Effector memory CD4-positive, alpha-beta T cell (primary cell): ENCODE results near the gene ARID1A.
A peak's percentile ranks its signal among the peaks of the same experiment; 100 is the strongest.

Source experiments
- DNase-seq, 3 donors: peaks; one replicate each; pipeline ENCODE4 v3.0.0-alpha.2; 2020
- H3K27ac ChIP-seq: 2 replicates; pipeline ENCODE4 v1.7.0; 2013; ENCODE audit warnings: mild to moderate bottlenecking, low read length, moderate library complexity; ENCODE audit not compliant: insufficient read depth, poor library complexity, severe bottlenecking
- H3K27me3 ChIP-seq: replicated peaks from 2 replicates; pipeline ENCODE4 v1.7.0; 2013; ENCODE audit warnings: mild to moderate bottlenecking, low read length; ENCODE audit not compliant: insufficient read depth, control insufficient read depth, poor library complexity, severe bottlenecking
- H3K36me3 ChIP-seq: 2 replicates; pipeline ENCODE4 v1.7.0; 2013; ENCODE audit warnings: mild to moderate bottlenecking, low read length, moderate library complexity; ENCODE audit not compliant: control insufficient read depth, insufficient read depth
- H3K4me1 ChIP-seq: 2 replicates; pipeline ENCODE4 v1.7.0; 2013; ENCODE audit warnings: low read length, mild to moderate bottlenecking; ENCODE audit not compliant: control insufficient read depth, insufficient read depth, poor library complexity, severe bottlenecking
- H3K4me3 ChIP-seq: 2 replicates; pipeline ENCODE4 v1.7.0; 2013; ENCODE audit warnings: low read length, low read depth, mild to moderate bottlenecking; ENCODE audit not compliant: insufficient read depth, poor library complexity, severe bottlenecking
- H3K9me3 ChIP-seq: 2 replicates; pipeline ENCODE4 v1.7.0; 2013; ENCODE audit warnings: mild to moderate bottlenecking, low read length, moderate library complexity; ENCODE audit not compliant: control insufficient read depth

Gene ARID1A

GRCh38 chr1:26690576-26691031 is 5.2 kb upstream of the ARID1A start:
- Histone ChIP-seq H3K4me3 (no peak overlapping the region), H3K27ac (no peak overlapping the region), H3K27me3 (no peaks in the 10 kb centered on the region), H3K36me3 (no peaks in the 10 kb centered on the region), H3K9me3 (no peaks in the 10 kb centered on the region), H3K4me1 (peaks cover 16% of the 10 kb centered on the region)
- no peak for DNase-seq

- Histone ChIP-seq H3K27ac (peak overlapping the region; percentile 87), H3K4me1 (peaks cover 16% of the 10 kb centered on the region), H3K27me3 (no peaks in the 10 kb centered on the region), H3K4me3 (peak overlapping the region; percentile 62), H3K9me3 (no peaks in the 10 kb centered on the region), H3K36me3 (no peaks in the 10 kb centered on the region)
- DNase-seq = peak; percentile 65 to 81 (median 76)
These were observed 3.5 kb upstream of the ARID1A start for GRCh38 chr1:26692211-26692792.

GRCh38 chr1:26692793-26693490 is 2.9 kb upstream of the ARID1A start:
- no peaks in the 10 kb centered on the region for H3K27me3 ChIP-seq
- peaks cover 16% of the 10 kb centered on the region for H3K4me1 ChIP-seq
- H3K36me3 ChIP-seq = no peaks in the 10 kb centered on the region
- no peaks in the 10 kb centered on the region for H3K9me3 ChIP-seq
- peak overlapping the region; percentile 87 for H3K27ac ChIP-seq
- peak overlapping the region; percentile 62 for H3K4me3 ChIP-seq
- peak; percentile 79 to 87 (median 85) for DNase-seq

GRCh38 chr1:26693599-26694572 is 1.9 kb upstream of the ARID1A start:
- Histone ChIP-seq H3K36me3 (no peaks in the 10 kb centered on the region), H3K4me1 (peaks cover 17% of the 10 kb centered on the region), H3K27ac (peak overlapping the region; percentile 91), H3K9me3 (no peaks in the 10 kb centered on the region), H3K27me3 (no peaks in the 10 kb centered on the region), H3K4me3 (peak overlapping the region; percentile 62)
- DNase-seq = no peak

GRCh38 chr1:26694638-26695355 is 1.0 kb upstream of the ARID1A start:
- no peak for DNase-seq
- H3K36me3 ChIP-seq = no peaks in the 10 kb centered on the region
- H3K4me3 ChIP-seq = peak overlapping the region; percentile 71
- peak overlapping the region; percentile 91 for H3K27ac ChIP-seq
- no peaks in the 10 kb centered on the region for H3K9me3 ChIP-seq
- no peaks in the 10 kb centered on the region for H3K27me3 ChIP-seq
- H3K4me1 ChIP-seq = peaks cover 25% of the 10 kb centered on the region

GRCh38 chr1:26696119-26696653 is 371 bp downstream of the ARID1A start:
- H3K27me3 ChIP-seq = no peaks in the 10 kb centered on the region
- H3K9me3 ChIP-seq = no peaks in the 10 kb centered on the region
- H3K4me1 ChIP-seq = peaks cover 39% of the 10 kb centered on the region
- peak overlapping the region; percentile 77 for H3K4me3 ChIP-seq
- H3K27ac ChIP-seq = peak overlapping the region; percentile 91
- no peak for DNase-seq
- H3K36me3 ChIP-seq = no peaks in the 10 kb centered on the region

- peak; percentile 55 to 63 (median 61) for DNase-seq
These were observed 1.0 kb downstream of the ARID1A start for GRCh38 chr1:26696654-26697430.

GRCh38 chr1:26697431-26697977 is 1.7 kb downstream of the ARID1A start:
- Histone ChIP-seq H3K27ac (peak overlapping the region; percentile 91), H3K4me3 (peak overlapping the region; percentile 77), H3K9me3 (no peaks in the 10 kb centered on the region), H3K4me1 (peaks cover 52% of the 10 kb centered on the region), H3K36me3 (no peaks in the 10 kb centered on the region), H3K27me3 (no peaks in the 10 kb centered on the region)
- peak in 1 of 3 donors; percentile 6 for DNase-seq

More at GRCh38 chr1:26696654-26697430, 1.0 kb downstream of the ARID1A start:
- H3K4me3 ChIP-seq = peak overlapping the region; percentile 77
- H3K27ac ChIP-seq = peak overlapping the region; percentile 91
- no peaks in the 10 kb centered on the region for H3K9me3 ChIP-seq
- peaks cover 45% of the 10 kb centered on the region for H3K4me1 ChIP-seq
- H3K27me3 ChIP-seq = no peaks in the 10 kb centered on the region
- no peaks in the 10 kb centered on the region for H3K36me3 ChIP-seq
